22Rv1 (cell line): ENCODE results near the gene MGAT5.

Experiments
- CTCF ChIP-seq: fragments of 450-650 bp; IDR thresholded peaks from 2 replicates; pipeline ENCODE4 v1.5.1; 2017; ENCODE audit warnings: mild to moderate bottlenecking
- ZFX ChIP-seq: fragments of 450-650 bp; IDR thresholded peaks from 2 replicates; pipeline ENCODE4 v1.6.1; 2017; ENCODE audit warnings: antibody characterized with exemption, borderline replicate concordance

GRCh38 chr2:134231301-134231964 is 22.4 kb upstream of the MGAT5 start:
- TF ChIP-seq CTCF (no peak), ZFX (no peak)
